SH-SY5Y (cell line): ENCODE measurements around the gene SSC5D.

ENCODE experiments used
- GATA2 ChIP-seq: IDR thresholded peaks from 2 replicates; pipeline ENCODE4 v1.6.1; 2011; ENCODE audit warnings: mild to moderate bottlenecking, low read depth, low read length
- GATA3 ChIP-seq: IDR thresholded peaks from 2 replicates; pipeline ENCODE4 v1.6.1; 2011; ENCODE audit warnings: low read depth, mild to moderate bottlenecking, low read length, moderate library complexity

GRCh38 chr19:55539090-55539984 lies 51.1 kb downstream of the SSC5D start:
- TF ChIP-seq GATA2 (no peak), GATA3 (no peak)
